NCI-H1694 (cell line): ENCODE results near the gene MPZL3.

Experiments used
- DNase-seq: peaks from one replicate; lab custom pipeline; 2025; lab: John Stamatoyannopoulos, UW

Gene MPZL3

GRCh38 chr11:118264569-118265465 is 12.7 kb upstream of the MPZL3 start:
- DNase-seq = no peak

GRCh38 chr11:118263695-118264568 is 11.8 kb upstream of the MPZL3 start, which contains the start of gene MPZL2:
Gene MPZL2, minus strand, starts transcription at chr11:118264297. Its CDS starts 144 bp downstream, at chr11:118264153.
- no peak for DNase-seq

GRCh38 chr11:118263112-118263511 is 10.9 kb upstream of the MPZL3 start:
- no peak for DNase-seq

- DNase-seq = no peak
Measured at GRCh38 chr11:118260353-118260752, 8.2 kb upstream of the MPZL3 start.

GRCh38 chr11:118259138-118259537 is 7.0 kb upstream of the MPZL3 start:
- no peak for DNase-seq

- no peak for DNase-seq
Measured at GRCh38 chr11:118258410-118258809, 6.2 kb upstream of the MPZL3 start.

- DNase-seq = no peak
Measured at GRCh38 chr11:118252688-118253087, 523 bp upstream of the MPZL3 start.

GRCh38 chr11:118247041-118247440 is 5.1 kb downstream of the MPZL3 start:
- DNase-seq = no peak

- no peak for DNase-seq
Measured at GRCh38 chr11:118245936-118246562, 6.1 kb downstream of the MPZL3 start.

GRCh38 chr11:118243993-118244762 is 8.0 kb downstream of the MPZL3 start:
- DNase-seq = no peak

GRCh38 chr11:118243161-118243560 is 9.0 kb downstream of the MPZL3 start:
- no peak for DNase-seq

GRCh38 chr11:118241764-118242098 is 10.4 kb downstream of the MPZL3 start:
- DNase-seq = no peak

GRCh38 chr11:118240999-118241763 is 11.0 kb downstream of the MPZL3 start:
- no peak for DNase-seq

GRCh38 chr11:118239509-118240205 is 12.5 kb downstream of the MPZL3 start:
- DNase-seq = no peak

- DNase-seq = no peak
Measured at GRCh38 chr11:118238929-118239328, 13.2 kb downstream of the MPZL3 start.

- no peak for DNase-seq
Measured at GRCh38 chr11:118238421-118238820, 13.7 kb downstream of the MPZL3 start.

- no peak for DNase-seq
Measured at GRCh38 chr11:118236170-118236569, 16.0 kb downstream of the MPZL3 start.

GRCh38 chr11:118234833-118235232 is 17.3 kb downstream of the MPZL3 start:
- no peak for DNase-seq

- no peak for DNase-seq
Measured at GRCh38 chr11:118233850-118234249, 18.3 kb downstream of the MPZL3 start.

- DNase-seq = no peak
Measured at GRCh38 chr11:118233377-118233776, 18.8 kb downstream of the MPZL3 start.
